ENCODE results near the gene ACER2.

ACER2 gene

DNA sequence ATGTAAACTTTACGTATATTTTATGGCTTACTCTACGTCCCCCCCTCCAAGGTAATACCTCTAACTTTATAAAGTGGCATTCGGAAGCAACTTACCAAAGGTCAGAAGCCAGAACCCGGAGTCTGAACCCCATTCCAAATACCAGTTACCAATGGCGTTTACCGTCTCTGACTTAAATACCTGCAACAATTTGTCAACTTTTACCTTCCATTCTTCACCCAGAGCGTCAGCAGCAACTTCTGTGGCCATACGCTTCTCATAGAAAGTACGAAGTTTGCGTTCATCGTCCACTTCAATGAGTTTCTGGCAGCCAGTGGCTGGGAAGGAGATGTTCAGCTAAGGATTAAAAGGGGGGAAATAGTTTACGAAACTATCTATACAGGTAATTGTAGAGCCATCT, 29.5 kb upstream of the ACER2 start:
- peaks cover 33% of the 10 kb centered on the region for H4K20me1 ChIP-seq (ENCODE audit: control insufficient read depth, insufficient read depth, low read depth, low read length)
- peaks cover 57% of the 10 kb centered on the region for H3K36me3 ChIP-seq (ENCODE audit: control insufficient read depth, low read length)
- peaks cover 3% of the 10 kb centered on the region; the same call in 1 of the 2 replicates for H3K27me3 ChIP-seq (ENCODE audit: control insufficient read depth, low read length)
- TF ChIP-seq CTCF (IDR thresholded peaks at IDR 0.05; ENCODE audit: low read depth, low read length, poor library complexity, severe bottlenecking) (no peak), EZH2phosphoT487 (IDR thresholded peaks at IDR 0.05; ENCODE audit: borderline replicate concordance, low read length) (no peak)
- no peaks in the 10 kb centered on the region for H3K9me3 ChIP-seq (ENCODE audit: control insufficient read depth, insufficient read depth, low read length)
- peaks cover 33% of the 10 kb centered on the region for H3K4me1 ChIP-seq (ENCODE audit: control insufficient read depth, low read length)
- H3K79me2 ChIP-seq (ENCODE audit: control insufficient read depth, low read length): peaks cover 45% of the 10 kb centered on the region
- H3K27ac ChIP-seq (ENCODE audit: low read depth, low read length): peak overlapping the region; percentile 81
- no peaks in the 10 kb centered on the region for H3K9me2 ChIP-seq (replicated peaks; ENCODE audit: control insufficient read depth, low read length)
- H3K4me2 ChIP-seq (ENCODE audit: low read length): peak overlapping the region; percentile 98
- peaks cover 65% of the 10 kb centered on the region for H3F3A ChIP-seq (ENCODE audit: control insufficient read depth, insufficient read depth)
- H3K4me3 ChIP-seq (ENCODE audit: low read length): peak overlapping the region; percentile 90

DNA sequence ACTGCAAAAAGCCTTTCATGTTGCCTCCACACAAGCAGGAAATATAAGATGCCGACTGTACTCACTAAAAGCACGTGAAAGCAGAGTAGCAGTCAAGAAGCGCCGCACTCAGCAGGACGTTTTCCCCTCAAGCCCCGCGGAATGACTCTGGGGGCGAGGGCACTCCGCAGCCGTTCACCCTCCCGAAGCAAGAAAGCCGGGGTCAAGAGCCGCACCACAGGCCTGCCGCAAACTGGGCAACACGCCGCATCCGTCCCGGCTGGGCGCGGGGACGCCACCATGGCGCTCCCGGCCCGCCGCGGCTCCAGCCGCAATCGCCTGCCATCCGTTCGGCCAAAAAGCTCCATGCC, 29.1 kb upstream of the ACER2 start:
- peaks cover 33% of the 10 kb centered on the region for H4K20me1 ChIP-seq (ENCODE audit: control insufficient read depth, insufficient read depth, low read depth, low read length)
- H3K4me2 ChIP-seq (ENCODE audit: low read length): peak overlapping the region; percentile 98

GRCh38 chr9:19380826-19381075, 28.1 kb upstream of the ACER2 start:
- Histone ChIP-seq H3K27me3 (ENCODE audit: control insufficient read depth, low read length) (peaks cover 3% of the 10 kb centered on the region; the same call in 1 of the 2 replicates), H4K20me1 (ENCODE audit: control insufficient read depth, insufficient read depth, low read depth, low read length) (peaks cover 28% of the 10 kb centered on the region), H3F3A (ENCODE audit: control insufficient read depth, insufficient read depth) (peaks cover 50% of the 10 kb centered on the region), H3K9me3 (ENCODE audit: control insufficient read depth, insufficient read depth, low read length) (no peaks in the 10 kb centered on the region), H3K4me1 (ENCODE audit: control insufficient read depth, low read length) (peaks cover 33% of the 10 kb centered on the region), H3K27ac (ENCODE audit: low read depth, low read length) (peak overlapping the region; percentile 81; the same call in 1 of the 2 replicates), H3K36me3 (ENCODE audit: control insufficient read depth, low read length) (peaks cover 42% of the 10 kb centered on the region), H3K9me2 (replicated peaks; ENCODE audit: control insufficient read depth, low read length) (no peaks in the 10 kb centered on the region), H3K4me3 (ENCODE audit: low read length) (peak overlapping the region; percentile 90), H3K4me2 (ENCODE audit: low read length) (peak overlapping the region; percentile 64), H3K79me2 (ENCODE audit: control insufficient read depth, low read length) (peaks cover 45% of the 10 kb centered on the region)
- TF ChIP-seq CTCF (IDR thresholded peaks at IDR 0.05; ENCODE audit: low read depth, low read length, poor library complexity, severe bottlenecking) (no peak), EZH2phosphoT487 (IDR thresholded peaks at IDR 0.05; ENCODE audit: borderline replicate concordance, low read length) (no peak)

More for the DNA sequence above, 29.1 kb upstream of the ACER2 start:
- Histone ChIP-seq H3K36me3 (ENCODE audit: control insufficient read depth, low read length) (peaks cover 53% of the 10 kb centered on the region), H3F3A (ENCODE audit: control insufficient read depth, insufficient read depth) (peaks cover 61% of the 10 kb centered on the region), H3K9me2 (replicated peaks; ENCODE audit: control insufficient read depth, low read length) (no peaks in the 10 kb centered on the region), H3K79me2 (ENCODE audit: control insufficient read depth, low read length) (peaks cover 45% of the 10 kb centered on the region), H3K9me3 (ENCODE audit: control insufficient read depth, insufficient read depth, low read length) (no peaks in the 10 kb centered on the region), H3K27ac (ENCODE audit: low read depth, low read length) (peak overlapping the region; percentile 81), H3K4me3 (ENCODE audit: low read length) (peak overlapping the region; percentile 90), H3K27me3 (ENCODE audit: control insufficient read depth, low read length) (peaks cover 3% of the 10 kb centered on the region; the same call in 1 of the 2 replicates), H3K4me1 (ENCODE audit: control insufficient read depth, low read length) (peaks cover 33% of the 10 kb centered on the region)
- TF ChIP-seq EZH2phosphoT487 (IDR thresholded peaks at IDR 0.05; ENCODE audit: borderline replicate concordance, low read length) (no peak), CTCF (IDR thresholded peaks at IDR 0.05; ENCODE audit: low read depth, low read length, poor library complexity, severe bottlenecking) (no peak)

All from DOHH2 (cell line).